NCI-H524 (cell line): Measurements from ENCODE around the gene MYH9.
"Not testable (repeated sequence)": the region's sequence is repeated elsewhere in the genome, so short reads cannot be mapped to it uniquely, and the experiment has no call there.

ENCODE experiments used
- DNase-seq, 2 experiments: peaks; one replicate each; lab custom pipeline; 2025; lab: John Stamatoyannopoulos, UW

The MYH9 gene

GRCh38 chr22:36413022-36413775 is 25.4 kb upstream of the MYH9 start:
- DNase-seq: peak in 1 of 2 experiments; percentile 72

- DNase-seq: peak in 1 of 2 experiments; percentile 12
Measured at GRCh38 chr22:36411589-36412258, 24.0 kb upstream of the MYH9 start.

- peak; percentile 86 to 93 for DNase-seq
Measured at GRCh38 chr22:36409911-36410756, 22.4 kb upstream of the MYH9 start.

DNA sequence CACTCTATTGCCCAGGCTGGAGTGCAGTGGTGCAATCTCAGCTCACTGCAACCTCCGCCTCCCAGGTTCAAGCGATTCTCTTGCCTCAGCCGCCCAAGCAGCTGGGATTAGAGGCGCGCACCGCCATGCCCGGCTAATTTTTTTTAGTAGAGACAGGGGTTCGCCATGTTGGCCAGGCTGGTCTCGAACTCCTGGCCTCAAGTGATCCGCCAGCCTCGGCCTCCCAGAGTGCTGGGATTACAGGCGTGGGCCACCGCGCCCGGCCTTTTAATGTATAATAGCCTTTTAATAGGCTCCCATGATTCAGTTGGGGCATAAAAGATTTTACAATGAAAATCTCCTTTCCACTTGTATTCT is 21.8 kb upstream of the MYH9 start:
- DNase-seq: not testable (repeated sequence)

- DNase-seq: no peak
Measured at GRCh38 chr22:36409056-36409455, 21.3 kb upstream of the MYH9 start.

GRCh38 chr22:36406721-36407120 is 19.0 kb upstream of the MYH9 start:
- no peak for DNase-seq

DNA sequence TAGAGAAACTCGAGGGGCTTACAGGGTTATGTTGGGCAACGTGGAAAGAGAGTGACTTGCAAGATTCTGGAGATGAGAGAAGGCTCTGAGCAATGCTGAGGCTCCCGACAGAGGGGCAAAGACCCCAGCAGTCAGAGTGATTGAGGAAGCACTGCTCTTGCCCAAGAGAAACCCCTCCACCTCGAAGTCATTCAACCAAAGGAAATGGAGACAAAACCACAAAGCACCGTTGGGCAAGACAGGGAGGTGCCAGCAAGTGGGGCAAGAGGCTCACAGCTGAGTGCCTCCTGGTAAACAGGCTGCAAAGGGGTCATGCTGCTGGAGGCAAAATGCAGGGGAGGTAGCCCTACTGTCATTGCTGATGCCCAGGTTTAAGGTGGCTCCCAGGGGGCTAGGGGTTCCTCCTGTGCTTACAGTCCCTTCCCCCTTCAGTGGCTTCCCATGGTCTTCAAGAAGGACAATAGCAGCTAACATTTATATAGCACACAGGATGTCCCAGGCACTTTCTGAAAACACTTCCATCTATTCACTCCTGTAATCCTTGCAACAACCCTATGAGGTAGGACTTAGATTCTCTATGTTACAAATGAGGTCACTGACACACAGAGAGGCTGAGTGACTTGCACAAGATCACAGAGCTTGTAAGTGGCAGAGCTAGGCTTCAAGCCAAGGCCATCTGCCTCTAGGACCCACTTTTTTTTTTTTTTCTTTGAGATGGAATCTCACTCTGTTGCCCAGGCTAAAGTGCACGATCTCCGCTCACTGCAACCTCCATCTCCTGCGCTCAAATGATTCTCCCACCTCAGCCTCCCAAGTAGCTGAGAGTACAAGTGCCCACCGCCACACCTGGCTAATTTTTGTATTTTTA is 18.1 kb upstream of the MYH9 start:
- DNase-seq: no peak

DNA sequence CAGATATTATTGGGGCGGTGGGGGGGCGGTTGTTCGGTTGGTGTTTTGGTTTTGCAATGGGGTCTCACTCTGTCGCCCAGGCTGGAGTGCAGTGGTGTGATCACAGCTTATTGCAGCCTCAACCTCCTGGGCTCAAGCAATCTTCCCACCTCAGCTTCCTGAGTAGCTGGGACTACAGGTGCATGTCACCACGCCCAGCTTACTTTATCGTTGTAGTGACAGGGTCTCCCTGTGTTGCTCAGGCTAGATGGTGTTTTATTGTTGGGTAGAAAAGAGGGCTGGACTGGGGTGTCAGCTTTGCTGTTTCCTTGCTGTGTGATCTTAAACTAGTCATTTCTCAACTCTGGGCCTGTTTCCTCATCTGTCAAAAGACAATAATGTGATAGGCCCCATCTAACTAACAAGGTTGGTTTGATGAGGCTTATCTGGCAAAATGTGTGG is 17.5 kb upstream of the MYH9 start:
- DNase-seq: no peak

DNA sequence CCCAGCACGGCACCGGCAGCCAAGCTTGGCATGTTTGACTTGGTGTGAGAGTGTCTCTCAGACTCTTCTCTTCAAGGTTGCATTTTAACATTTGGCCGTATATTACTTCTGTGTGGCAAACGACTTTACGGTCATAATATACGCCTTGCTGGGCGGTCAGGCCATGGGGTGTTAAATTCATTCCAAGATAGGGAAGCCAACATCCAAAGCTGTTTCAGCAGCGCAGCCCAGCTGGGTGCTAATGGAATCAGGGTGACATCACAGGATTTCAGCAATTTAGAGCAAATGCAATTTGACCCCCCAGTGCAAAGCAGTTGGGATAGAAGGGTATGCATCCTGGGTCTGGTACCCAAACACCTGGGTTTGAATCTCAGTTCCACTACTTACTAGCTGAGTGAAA is 16.7 kb upstream of the MYH9 start:
- DNase-seq: no peak

DNA sequence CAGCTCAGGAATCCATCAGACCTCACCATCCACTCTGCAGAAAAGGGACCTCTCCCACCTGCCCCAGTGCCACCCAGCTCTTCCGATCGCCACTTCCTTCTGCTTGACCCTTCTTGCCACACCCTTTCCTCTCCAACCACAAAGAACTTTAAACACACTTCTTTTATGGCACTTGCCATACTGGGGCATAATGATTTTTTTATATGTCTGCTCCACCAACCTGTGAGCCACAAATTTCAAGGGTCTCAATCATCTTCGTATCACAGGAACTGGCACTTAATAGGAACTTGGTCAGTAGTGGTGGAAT is 11.7 kb upstream of the MYH9 start:
- no peak for DNase-seq

- DNase-seq: no peak
Measured at GRCh38 chr22:36398601-36399471, 11.1 kb upstream of the MYH9 start.

DNA sequence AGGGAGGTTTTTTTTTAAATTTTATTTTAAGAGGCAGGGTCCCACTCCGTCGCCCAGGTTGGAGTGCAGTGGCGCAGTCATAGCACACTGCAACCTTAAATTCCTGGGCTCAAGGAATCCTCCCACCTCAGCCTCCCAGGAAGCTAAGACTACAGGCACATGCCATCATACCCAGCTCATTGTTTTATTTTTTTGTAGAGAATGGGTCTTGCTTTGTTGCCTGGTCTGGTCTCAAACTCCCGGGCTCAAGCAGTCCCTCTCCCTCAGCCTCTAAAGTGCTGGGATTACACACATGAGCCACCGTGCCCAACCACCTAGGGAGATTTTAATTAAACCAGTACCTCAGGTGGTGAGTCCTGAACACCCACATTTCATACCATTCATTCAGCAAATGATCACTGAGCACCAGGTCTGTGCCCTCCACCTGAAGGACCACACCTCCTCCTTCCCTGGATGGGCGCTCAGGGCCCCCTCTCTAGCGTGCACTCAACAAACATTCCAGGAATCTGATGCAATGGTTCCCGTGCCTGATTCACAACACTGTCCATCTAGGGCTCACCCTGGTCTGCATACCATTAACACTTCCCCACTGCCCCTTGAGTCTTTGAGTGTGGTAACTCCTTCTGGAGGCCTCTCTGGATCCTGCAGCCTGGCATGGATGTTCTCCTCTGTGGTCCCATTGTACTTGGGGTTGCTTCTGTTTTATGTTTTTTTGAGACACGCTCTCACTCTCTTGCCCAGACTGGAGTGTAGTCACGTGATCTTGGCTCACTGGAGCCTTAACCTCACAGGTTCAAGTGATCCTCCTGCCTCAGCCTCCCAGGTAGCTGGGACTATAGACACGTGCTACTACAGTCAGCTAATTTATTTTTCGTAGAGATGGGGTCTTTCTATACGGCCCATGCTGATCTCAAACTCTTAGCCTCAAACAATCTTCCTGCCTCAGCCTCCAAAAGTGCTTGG is 9.6 kb upstream of the MYH9 start:
- no peak for DNase-seq

DNA sequence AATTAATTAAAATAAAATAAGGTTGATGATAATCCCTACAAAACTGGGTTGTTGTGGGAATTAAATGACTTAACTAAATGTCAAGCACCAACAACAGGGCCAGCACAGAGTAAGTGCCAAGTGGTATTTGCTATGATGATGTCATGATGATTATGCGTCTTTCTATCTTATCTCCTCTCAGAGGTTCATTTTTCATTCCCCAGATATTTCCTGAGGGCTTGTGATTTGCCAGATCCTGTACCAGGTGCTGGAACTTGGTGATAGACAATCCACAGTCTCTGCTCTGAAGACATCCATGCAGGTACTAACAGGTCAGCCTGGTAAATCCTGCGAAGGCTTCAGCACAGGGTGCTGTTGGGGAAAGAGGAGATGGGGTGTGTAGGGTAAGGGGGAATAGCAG is 8.1 kb upstream of the MYH9 start:
- no peak for DNase-seq

- DNase-seq: no peak
Measured at GRCh38 chr22:36395055-36395849, 7.5 kb upstream of the MYH9 start.

- DNase-seq: no peak
Measured at GRCh38 chr22:36391638-36392037, 3.9 kb upstream of the MYH9 start.

GRCh38 chr22:36389122-36389521 is 1.4 kb upstream of the MYH9 start:
- DNase-seq: not testable (repeated sequence)

DNA sequence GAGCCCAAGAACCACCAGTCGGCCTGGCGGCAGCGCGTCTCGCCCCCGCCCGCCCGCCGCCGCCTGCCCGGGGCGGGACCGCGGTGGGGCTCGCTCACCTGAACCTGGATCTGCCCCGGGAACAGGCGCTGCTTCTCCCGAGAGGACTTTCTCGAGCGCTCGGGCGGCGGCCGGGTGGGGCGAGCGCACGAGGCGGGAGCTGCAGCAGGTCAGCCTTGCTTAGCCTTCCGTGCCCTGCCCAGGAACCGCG is 133 bp downstream of the MYH9 start:
- DNase-seq: peak in 1 of 2 experiments; percentile 65

- DNase-seq: no peak
Measured at GRCh38 chr22:36386900-36387708, 663 bp downstream of the MYH9 start.
